GM03348 (cell line): ENCODE results near the gene EAPP.
A peak's percentile ranks its signal among the peaks of the same experiment; 100 is the strongest.
"Not testable (repeated sequence)": the region's sequence is repeated elsewhere in the genome, so short reads cannot be mapped to it uniquely, and the experiment has no call there.

Experiments used
- DNase-seq: peaks from one replicate; pipeline ENCODE4 v3.0.0; 2012; ENCODE audit warnings: low spot score

The EAPP gene

DNA sequence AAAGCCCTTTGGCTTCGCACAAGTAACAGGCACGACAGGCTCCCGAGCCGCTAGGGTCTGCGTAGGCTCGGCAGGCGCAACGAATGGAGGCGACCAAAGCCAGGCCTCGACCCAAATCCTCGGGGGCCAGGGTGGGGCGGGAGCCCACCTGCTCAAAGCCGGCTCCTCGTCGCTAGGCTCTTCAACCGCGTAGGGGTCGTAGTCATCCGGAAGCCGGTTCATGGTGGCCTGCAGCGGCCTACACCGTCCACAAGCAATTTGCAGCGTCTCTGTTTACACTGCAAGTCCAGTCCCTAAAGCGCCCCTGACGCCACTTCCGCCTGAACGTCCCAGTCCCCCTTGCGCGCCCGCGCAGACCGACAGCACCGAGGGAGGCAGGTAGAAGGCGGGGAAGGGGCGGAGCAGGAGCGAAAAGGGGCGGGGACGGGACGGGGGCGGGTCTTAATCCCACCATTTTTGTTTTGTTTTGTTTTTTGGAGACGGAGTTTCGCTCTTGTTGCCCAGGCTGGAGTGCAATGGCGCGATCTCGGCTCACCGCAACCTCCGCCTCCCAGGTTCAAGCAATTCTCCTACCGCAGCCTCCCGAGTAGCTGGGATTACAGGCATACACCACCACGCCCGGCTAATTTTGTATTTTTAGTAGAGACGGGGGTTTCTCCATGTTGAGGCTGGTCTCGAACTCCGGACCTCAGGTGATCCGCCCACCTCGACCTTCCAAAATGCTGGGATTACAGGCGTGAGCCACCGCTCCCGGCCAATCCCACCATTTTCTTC, at the start of gene EAPP:
TSS of gene EAPP (minus strand) at position 295 of the 774 bp plus-strand sequence. CDS start at position 222, 73 bp downstream.
- DNase-seq, result peak; percentile 98

GRCh38 chr14:34583525-34583924, 44.0 kb upstream of the EAPP start:
- no peak for DNase-seq

- DNase-seq, result no peak
Observed at GRCh38 chr14:34582117-34582680, 42.7 kb upstream of the EAPP start.

DNA sequence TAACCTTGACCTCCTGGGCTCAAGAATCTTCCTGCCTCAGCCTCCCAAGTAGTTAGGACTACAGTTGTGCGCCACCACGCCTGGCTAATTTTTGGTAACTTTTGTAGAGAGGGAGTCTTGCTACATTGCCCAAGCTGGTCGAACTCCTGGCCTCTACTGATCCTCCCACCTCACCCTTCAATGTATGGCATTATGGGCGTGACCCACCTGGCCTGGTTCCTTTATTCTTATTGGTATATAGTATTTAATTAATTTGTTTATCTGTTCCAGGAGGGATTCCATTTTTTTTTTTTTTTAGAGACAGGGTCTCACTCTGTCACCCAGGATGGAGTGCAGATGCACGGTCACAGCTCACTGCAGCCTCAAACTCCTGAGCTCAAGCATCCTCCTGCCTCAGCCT, 40.9 kb upstream of the EAPP start:
- DNase-seq, result no peak

DNA sequence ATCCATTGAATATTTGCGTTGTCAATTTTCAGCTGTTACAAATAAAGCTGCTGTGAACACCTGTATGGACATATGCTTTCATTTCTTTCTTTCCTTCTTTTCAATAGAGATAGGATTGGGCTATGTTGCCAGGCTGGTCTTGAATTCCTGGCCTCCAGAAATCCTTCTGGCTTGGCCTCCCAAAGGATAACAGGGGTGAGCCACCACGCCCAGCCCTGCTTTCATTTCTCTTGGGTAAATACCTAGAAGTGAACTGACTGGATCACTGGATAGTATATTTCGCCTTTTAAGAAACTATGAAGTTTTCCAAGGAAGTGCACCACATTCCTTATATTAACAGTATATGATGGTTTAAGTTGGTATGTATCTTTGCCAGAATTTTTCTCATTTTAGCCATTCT, 32.3 kb upstream of the EAPP start:
- no peak for DNase-seq

DNA sequence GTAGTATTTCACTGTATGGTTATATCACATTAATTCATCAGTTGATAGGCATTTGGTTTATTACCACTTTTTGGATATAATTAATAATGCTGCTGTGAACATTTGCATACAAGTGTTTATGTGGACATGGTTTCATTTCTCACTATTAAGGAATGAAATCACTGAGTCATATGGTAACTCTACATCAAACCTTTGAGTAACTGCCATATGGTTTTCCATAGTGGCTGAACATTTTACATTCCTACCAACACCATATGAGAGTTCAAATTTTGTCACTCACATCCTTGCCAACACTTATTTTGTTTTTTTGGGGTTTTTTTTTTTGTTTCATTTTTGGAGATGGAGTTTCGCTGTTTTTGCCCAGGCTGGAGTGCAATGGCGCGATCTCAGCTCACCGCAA, 30.2 kb upstream of the EAPP start:
- no peak for DNase-seq

DNA sequence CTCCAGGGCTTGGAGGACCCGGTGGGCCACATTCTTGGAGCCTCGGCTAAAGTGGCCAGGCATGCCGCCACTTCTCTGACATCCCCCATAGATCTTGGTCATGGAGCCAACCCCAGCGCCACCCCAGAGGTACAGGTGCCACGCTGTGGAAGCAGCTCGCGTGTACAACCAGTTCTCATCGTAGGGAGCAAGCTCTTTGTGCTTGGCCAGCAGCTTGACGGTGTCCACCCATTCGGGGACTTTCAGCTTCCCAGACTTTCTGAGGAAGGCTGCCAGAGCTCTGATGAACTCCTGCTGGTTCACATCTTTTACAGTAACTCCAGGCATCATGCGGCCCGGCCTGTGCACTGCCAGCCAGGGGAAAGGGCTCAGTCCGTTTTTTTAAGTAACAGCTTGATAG, 29.3 kb upstream of the EAPP start:
- DNase-seq, result no peak

GRCh38 chr14:34562776-34563150, 23.3 kb upstream of the EAPP start:
- DNase-seq, result no peak

DNA sequence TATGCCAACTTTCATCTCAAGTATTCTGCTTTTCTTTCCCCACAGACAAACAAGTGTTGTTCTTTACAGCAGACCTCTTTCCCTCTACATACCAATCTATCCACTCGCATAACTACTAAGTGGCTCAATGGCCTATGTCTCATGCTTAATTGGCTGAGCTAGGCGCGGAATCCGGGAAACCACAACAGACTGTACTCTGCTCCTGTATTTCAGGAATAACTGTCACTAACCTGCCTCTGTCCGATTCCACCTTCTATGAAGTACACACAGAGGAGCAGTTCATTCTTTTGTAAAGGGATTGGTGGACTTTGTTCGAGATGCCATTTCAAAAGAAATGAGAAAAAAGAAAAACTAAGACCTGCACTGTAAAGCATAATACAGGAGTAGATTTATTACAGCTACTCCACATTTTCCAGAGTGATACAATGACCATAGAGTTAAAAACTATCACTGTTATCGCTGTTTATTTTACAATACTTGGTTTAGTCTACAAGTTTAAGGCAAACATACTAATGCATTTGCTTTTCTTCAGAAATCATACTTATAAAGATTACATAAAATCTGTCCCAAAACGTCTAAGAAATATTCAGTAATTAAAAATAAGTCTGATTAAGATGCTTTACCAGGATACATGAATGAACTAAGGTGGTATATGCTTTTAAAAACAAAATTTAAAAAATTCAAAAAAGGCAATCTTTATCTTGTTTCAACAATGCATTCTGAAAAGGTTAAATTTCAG, 22.7 kb upstream of the EAPP start:
- DNase-seq, result not testable (repeated sequence)

DNA sequence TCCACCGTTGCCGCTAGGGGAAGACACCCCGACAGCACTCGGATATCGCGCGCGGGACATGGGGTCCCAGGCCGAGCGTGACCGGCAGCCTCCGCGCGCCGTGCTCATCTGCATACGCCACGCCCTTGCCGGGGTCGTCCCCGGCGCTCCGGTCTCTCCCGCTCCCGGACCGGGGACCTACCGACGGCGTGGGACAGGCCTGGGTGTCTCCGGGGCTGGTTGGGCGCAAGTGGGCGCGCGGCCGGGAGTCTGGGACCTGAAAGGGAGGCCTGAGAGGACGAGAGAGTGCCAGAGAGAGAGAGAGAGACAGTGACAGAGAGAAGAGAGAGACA, 17.0 kb upstream of the EAPP start:
- not testable (repeated sequence) for DNase-seq

DNA sequence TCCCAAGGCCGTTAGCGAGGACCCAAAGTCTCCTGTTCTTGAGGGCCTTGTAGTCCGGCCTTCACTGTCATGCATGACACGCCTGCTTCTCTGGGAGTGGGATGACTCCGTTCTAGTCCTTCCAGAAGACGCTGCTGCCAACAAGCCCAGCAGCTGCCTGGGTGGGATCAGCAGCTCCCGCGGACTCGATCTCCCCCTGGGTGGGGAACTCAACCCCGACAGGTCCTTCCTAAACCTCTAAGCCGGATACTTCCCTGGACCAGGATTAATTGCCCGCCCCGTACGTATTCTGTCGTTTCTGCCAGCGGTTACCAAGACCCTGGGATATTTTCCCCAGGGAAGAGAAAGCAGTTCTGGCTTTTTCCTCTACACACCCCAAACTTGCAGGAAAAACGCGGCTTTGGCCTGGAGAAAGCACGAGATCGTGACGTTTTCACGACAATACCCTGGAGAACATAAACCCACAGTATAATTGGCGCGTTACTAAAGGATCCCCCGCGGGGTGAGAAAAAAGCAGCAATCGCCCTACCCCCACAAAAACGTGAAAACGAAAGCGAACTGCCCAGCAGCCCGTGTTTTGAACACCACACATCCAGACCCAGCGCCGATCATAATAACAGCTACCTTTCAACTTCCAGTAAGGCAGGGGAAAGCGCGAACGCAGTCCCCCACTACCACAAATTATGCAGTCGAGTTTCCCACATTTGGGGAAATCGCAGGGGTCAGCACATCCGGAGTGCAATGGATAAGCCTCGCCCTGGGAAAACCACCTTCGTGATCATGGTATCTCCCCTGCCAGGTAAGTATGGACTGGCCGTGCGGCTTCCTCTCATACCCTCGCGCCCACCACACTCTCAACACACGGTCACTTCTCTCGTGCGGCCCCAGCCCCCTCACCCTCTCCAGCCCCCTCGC, 16.3 kb upstream of the EAPP start:
- DNase-seq, result not testable (repeated sequence)

- DNase-seq, result no peak
Observed at GRCh38 chr14:34554540-34555250, 15.2 kb upstream of the EAPP start.

DNA sequence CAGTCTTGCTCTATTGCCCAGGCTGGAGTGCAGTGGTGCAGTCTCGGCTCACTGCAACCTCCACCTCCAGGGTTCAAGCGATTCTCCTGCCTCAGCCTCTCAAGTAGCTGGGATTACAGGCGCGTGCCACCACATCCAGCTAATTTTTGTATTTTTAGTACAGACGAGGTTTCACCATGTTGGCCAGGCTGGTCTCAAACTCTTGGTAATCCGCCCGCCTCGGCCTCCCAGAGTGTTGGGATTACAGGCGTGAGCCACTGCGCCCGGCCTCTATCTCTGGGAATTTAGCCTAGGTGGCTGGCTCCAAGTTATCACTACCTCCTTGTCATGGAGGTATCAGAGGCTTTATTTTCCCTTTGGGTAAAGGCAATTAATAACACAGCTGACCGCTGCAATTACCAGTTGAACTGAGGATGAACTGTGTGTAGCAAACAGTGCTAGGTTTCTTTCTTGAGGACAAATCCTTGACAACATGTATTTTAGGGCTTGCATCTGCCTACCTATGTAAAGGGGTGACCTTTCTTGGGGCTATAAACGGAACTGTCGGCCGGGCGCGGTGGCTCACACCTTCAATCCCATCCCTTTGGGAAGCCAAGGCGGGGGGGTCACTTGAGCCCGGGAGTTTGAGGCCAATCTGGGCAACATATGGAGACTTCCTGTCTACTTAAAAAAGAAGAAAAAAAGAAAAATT, 9.9 kb upstream of the EAPP start:
- DNase-seq, result not testable (repeated sequence)

- no peak for DNase-seq
Observed at GRCh38 chr14:34548472-34548981, 9.0 kb upstream of the EAPP start.

DNA sequence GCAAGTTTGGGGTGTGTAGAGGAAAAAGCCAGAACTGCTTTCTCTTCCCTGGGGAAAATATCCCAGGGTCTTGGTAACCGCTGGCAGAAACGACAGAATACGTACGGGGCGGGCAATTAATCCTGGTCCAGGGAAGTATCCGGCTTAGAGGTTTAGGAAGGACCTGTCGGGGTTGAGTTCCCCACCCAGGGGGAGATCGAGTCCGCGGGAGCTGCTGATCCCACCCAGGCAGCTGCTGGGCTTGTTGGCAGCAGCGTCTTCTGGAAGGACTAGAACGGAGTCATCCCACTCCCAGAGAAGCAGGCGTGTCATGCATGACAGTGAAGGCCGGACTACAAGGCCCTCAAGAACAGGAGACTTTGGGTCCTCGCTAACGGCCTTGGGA, 7.6 kb upstream of the EAPP start:
- DNase-seq, result not testable (repeated sequence)

GRCh38 chr14:34546272-34547135, 7.0 kb upstream of the EAPP start:
- not testable (repeated sequence) for DNase-seq

GRCh38 chr14:34540181-34541059, 919 bp upstream of the EAPP start:
- not testable (repeated sequence) for DNase-seq

GRCh38 chr14:34538871-34539406, 562 bp downstream of the EAPP start:
- no peak for DNase-seq
